Measurements from ENCODE around the gene IL17C.
"Not testable (repeated sequence)": the region's sequence is repeated elsewhere in the genome, so short reads cannot be mapped to it uniquely, and the experiment has no call there.

IL17C gene, protein sequence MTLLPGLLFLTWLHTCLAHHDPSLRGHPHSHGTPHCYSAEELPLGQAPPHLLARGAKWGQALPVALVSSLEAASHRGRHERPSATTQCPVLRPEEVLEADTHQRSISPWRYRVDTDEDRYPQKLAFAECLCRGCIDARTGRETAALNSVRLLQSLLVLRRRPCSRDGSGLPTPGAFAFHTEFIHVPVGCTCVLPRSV

DNA sequence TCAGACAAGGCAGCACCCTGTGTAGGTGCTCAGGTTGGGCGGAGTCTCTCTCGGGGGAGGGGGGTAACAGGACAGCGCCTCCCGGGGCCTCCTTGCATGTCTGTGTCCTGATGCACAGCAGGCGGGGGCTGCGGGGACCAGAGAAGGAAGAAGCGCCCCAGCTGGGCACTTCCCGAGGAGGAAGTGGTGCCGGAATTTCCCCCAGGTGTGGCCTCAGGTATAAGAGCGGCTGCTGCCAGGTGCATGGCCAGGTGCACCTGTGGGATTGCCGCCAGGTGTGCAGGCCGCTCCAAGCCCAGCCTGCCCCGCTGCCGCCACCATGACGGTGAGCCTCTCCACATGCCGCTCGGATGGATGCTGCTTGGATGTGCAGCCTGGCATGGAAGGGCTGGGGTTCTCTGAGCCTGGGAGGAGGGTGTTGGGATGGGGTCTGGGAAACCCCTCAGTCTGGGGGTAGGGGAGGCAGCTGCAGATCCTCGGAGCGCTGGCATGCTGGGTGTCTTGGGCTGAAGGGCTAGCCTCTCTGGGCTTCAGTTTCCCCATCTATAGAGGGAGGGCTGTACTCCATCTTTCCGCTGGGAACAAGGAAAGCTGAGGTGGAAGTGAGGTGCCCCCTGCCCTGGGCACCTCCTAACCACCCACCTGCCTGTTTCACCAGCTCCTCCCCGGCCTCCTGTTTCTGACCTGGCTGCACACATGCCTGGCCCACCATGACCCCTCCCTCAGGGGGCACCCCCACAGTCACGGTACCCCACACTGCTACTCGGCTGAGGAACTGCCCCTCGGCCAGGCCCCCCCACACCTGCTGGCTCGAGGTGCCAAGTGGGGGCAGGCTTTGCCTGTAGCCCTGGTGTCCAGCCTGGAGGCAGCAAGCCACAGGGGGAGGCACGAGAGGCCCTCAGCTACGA lies at the start of gene IL17C:
Gene IL17C (plus strand): TSS at position 250 of the 908 bp plus-strand sequence. CDS start 70 bp downstream, at position 320.
- no peak for DNase-seq

DNA sequence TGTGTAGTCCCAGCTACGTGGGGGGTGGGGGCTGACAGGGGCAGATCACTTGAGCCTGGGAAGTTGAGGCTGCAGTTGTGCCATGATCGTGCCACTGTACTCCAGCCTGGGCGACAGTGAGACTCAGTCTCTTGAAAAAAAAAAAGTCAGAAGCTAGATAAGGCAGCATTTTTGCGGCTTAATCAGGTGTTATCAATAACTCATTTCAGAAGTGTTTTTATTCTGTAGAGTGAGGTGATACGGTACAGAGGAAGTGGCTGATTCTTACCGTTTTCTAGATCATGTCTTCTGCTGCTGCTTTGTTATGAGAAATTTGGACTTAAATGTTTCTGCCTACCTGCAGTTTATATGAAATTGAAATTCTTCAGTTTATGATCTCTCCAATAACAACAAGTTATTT lies 49.6 kb upstream of the IL17C start:
- DNase-seq, result no peak

DNA sequence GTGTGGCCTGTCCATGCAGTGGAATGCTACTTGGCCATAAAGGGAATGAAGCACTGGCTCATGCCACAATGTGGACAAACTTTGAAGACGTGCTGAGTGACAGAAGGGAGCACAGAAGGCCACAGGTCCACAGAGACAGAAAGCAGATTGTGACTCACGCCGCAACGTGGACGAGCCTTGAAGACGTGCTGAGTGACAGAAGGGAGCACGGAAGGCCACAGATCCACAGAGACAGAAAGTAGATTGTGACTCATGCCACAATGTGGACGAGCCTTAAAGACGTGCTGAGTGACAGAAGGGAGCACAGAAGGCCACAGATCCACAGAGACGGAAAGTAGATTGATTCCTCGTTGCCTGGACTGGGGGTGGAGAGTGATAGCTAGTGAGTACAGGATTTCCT lies 48.9 kb upstream of the IL17C start:
- no peak for DNase-seq

DNA sequence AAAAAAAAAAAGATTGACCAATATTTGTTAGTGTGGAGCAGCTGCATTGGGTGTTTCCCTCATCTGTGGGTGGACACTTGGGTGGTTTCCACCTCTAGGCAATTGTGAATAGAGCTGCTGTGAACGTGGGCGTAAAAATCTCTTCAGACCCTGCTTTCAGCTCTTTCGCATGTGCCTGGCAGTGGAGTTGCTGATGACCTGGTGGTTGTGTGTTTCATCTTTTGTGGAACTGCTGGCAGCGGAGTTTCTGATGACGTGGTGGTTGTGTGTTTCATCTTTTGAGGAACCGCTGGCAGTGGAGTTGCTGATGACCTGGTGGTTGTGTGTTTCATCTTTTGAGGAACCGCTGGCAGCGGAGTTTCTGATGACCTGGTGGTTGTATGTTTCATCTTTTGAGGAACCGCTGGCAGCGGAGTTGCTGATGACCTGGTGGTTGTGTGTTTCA lies 46.8 kb upstream of the IL17C start:
- no peak for DNase-seq

DNA sequence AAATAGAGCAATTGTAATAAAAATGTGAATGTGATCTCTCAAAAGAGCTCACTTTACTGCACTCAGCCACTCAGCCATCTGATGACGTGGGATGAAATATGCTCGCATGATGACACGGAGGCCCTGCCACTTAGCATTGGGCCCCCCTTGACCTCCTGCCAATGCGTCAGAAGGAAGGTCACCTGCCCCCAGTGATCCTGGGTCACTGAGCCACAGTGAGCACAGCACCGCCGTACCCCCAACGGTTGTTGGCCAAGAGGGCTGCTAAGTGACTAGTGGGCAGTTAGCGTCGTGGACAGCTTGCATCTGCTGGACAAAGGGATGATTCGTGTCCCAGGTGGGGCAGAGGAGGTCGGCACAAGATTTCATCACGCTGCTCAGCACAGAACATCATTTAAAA lies 45.3 kb upstream of the IL17C start:
- DNase-seq, result no peak

DNA sequence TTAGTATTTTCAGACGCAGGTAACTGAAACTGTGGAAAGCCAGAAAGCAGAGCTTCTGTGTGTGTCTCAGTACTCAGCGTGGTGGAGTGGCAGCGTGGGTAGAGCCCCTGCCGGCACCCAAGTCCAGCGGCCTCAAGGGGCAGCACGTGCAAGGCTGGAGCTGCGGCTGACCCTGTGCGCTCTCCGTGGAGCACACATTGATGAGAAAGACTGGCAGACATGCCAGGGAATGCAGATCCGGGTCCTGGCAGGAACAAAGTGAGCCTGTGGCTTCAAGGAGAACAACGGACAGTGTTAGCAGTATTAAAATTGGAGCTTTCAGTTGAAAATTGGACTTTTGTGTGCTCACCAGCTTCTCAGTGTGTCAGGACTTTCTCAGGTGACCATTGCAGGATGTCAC lies 44.9 kb upstream of the IL17C start:
- no peak for DNase-seq

DNA sequence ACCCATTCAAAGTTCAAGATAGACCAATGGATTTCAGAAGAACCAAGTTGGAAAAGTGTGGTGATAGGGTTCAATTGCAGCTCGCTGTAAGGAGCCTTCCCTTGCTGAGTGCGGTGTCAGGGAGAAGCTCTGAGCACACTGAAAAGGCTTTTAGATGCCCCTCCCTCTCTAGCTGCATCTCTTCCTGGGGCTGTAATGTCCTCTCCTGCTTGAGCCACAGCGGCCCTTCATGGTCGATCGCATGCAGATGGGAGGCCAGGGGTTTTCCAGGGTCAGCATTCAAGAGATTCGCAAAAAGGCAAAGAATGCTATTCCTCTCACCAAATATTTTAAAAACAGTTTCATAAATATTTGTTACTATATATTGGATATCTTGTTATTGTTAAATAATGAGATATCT lies 44.5 kb upstream of the IL17C start:
- no peak for DNase-seq

DNA sequence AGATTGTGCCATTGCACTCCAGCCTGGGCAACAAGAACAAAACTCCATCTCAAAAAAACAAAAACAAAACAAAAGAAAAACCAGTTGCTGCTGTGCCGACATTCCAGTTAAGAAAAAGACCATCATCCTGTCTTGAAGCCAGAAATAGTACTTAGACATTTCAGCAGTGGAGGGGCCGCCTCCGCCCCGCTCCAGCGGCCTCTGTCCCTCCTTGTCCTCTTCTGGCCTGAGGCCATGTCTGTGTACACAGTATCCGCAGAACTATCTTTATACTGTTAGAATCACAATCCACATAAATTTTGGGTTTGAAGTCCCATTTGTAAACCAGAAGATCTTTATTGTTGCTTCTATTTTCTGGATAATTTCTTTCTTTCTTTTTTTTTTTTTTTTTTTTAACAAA lies 43.3 kb upstream of the IL17C start:
- DNase-seq, result no peak

DNA sequence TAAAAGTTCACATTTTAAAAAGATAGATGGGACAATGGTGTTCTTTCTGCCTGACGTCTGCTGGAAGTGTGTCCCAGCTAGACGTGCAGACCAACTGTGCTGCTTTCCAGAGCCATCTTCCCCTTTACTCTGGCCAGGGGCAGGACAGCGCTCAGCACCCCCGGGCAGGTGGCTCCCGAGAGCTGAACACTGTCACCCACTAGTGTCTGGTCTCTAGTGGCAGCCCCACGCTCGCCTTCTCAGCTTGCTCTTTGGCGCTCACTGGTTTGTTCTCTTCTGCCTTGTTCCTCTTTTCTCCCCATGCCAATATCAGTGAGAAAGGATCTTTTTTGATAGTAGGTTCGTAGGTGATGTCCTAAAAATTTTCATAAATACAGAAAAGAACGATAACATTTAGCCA lies 42.5 kb upstream of the IL17C start:
- no peak for DNase-seq

DNA sequence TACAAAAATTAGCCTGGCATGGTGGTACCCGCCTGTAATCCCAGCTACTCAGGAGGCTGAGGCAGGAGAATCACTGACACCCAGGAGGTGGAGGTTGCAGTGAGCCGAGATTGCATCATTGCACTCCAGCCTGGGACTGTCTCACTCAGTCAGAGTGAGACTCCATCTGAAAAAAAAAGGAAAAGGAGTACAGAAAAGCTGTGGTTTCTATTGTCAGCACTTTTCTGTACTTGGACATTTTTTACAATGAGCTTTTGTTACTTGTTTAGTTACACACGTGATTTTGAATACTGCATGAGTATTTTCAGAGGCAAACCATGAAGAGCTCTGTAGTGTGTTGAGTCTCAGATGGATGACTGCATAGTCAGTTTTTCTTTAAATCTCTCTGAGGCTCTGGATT lies 41.9 kb upstream of the IL17C start:
- DNase-seq, result no peak

DNA sequence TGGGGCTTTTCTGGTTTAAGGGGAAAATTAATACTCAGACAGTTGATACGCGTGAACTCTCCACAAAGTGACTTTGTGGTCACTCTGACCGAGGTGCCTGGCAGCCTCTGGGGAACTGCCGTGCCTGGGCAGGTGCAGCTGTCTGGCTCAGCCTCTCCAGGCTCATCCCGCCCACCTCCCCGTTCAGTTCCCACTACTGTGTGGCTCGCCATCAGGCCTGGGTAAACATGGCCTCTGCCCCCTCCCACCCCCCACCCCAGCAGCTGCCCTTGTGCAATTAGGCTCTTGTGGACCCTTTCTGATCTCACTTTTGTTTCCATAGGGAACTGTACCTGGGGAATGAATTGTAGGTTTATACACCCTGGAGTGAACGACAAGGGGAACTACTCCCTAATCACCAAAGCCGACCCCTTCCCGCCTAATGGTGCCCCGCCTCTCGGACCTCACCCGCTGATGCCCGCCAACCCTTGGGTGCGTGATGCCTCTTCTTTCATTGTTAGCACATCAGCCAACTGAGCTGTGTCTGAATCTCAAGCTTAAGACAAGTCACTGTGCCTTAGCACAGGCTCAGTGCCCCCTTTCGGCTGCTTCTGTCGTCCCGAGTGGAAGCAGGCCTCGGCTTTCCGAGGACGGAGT lies 40.4 kb upstream of the IL17C start:
- no peak for DNase-seq

DNA sequence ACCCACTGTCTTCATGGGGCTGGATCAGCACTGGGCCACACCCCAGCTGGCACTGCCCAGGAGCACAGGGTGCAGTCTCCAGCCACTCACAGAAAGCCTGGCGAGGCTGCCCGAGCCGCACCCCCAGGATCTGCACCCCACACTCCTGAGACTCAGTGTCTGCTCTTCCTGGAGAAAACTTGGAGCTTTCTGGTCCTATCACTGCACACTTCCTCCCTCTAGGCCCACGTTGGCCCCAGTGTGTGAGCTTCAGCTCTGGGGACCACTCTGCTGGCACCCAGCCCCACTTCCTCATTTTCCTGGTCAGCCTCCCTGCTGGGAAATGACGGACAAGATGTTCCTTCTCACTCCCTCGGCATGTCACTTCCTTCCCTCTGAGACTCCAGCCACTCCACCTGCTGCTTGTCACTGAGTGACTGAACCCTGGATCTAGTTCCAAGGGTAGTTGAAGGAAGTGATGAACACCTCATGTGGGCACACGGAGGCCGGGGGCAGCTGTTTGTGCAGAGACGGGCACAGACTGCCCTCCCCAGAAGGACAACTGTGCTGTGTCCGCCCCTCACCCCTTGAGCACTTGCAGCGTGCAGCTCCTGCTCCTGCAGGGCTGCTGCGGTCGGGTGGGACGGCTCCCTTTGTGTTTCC lies 39.2 kb upstream of the IL17C start:
- peak; percentile 59 for DNase-seq

DNA sequence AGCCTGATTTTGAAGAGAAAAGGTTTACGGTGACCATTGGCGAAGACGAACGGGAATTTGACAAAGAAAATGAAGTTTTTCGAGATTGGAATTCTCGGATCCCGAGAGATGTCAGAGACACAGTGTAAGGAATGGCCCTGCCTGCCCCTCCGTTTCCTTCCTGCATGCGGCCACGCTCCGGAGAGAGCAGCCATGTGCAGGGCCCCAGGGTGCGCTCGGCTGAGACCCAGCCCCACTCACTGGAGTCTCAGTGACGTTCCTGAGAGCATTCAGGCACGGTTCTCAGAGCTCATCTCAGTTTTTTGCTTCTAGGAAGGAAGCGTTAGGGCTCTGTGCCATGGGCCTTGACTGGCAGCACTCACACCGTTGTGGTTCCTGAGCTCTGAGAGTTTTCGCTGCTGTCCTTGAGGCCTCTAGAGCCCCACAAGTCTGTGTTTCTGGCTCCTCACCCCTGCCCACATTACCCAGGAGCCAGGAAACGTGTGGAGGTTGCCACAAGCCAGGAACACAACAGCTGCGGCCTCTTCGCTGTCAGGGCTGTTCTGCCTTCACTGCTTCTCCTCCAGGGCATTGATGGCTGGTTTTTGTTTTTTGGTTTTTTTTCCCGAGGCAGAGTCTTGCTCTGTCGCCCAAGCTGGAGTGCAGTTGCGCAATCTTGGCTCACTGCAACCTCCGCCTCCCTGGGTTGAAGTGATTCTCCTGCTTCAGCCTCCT lies 38.4 kb upstream of the IL17C start:
- no peak for DNase-seq

DNA sequence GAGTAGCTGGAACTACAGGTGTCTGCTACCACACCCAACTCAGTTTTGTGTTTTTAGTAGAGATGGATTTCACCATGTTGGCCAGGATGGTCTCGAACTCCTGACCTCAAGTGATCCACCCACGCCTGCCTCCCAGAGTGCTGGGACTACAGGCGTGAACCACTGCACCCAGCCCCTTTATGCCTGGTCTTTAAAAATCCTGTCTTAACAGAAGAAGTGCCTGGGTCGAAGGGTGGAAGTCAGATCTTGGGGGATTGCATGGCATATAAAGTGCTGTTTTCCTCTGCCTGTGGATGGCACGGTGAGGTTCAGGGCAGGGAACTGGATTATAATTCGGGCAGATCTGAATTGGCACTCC lies 37.9 kb upstream of the IL17C start:
- DNase-seq, result no peak

DNA sequence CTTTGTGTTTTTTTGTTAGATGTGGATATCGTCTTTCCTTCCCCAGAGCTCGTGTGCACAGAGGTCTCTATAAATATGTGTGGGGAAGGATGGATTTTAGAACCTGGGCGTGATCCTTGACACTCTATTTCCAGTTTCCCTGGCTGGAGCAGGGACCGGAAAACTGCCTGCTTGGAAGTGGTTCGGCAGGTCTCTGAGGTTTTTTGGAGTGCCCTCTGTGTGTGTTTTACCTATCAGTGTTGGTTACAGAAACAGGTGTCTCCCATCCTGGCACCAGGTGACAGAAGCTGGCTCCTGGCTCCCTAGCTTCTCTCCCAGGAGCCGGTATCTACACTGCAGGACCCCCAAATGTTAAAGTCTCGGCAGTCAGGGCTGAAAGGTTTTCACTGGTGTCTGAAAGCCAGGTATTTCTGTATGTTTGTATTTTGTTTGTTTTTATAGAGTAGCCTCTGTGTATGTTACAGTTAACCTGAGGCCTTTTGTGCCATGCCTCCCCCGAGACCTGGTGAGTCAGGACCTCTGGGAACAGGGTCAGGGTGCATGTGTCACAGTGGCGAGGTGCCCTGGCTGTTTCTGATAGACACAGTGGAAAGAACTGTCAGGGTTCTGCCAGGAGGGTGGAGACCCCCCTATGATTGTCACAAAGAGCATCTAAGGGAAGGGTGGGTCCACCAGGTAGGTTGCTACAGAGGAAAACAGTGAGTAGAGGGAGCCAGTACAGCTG lies 36.9 kb upstream of the IL17C start:
- DNase-seq, result no peak

DNA sequence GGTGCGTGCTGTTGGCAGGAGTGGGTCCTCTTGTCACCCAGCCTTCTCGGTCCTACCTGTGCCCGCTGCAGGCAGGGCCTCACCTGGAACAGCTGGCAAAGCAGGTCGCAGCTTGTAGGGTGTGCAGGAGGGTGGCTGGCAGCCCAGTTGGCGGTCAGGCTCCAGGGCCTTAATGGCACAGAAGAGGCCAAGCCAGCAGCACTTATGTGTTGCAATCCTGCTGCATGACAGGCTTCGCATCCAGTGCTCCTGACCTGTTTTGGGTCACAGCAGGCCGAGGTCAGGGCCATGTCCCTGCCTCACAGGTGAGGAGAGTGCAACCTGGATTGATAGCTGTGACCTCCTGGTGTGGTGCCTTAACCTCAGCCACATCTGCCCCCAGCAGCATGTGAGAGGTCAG lies 36.3 kb upstream of the IL17C start:
- DNase-seq, result no peak

DNA sequence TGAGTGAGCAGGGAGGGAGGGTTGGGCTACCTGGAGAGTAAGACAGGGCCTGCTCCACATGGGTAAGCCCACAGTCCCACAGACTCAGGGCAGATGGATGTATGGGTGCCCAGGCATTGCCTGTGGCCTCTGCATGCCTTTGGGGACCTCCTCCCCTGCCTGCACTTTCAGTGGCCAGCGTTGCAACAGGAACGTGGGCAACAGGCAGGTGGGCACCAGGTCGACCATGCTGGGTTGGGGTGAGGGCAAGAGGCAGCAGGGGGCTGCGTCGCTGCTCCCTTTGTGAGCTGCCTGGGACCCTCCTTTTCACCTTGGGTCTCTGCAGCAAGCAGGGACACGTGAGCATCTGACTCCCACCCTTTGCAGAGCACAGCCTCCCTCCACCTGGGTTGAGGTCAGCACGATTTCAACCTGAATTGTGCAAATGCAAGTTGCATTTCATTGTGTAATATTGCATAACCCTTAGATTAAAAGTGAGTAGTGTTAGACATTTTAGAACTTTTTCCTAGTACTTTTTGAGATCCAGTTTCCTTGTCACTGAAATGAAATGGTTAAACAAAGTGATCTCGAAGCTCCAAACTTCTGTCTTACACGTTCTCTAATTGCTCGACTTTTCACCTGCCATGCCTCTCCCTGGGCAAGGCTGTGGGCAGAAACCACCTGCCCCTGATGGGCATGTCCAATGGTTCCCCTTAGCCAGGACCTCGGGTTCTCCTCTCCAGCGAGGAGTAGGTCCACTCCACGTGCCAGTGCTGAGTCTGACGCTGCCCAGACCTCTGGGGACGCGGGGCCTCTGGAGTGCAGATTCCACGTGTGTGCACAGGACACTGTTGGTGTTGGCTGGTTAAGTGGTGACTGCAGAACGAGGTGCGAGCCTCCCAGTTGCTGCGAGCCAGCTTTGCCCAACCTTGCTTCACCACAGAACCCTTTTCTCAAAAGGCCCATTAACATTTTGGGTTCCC lies 32.9 kb upstream of the IL17C start:
- no peak for DNase-seq

DNA sequence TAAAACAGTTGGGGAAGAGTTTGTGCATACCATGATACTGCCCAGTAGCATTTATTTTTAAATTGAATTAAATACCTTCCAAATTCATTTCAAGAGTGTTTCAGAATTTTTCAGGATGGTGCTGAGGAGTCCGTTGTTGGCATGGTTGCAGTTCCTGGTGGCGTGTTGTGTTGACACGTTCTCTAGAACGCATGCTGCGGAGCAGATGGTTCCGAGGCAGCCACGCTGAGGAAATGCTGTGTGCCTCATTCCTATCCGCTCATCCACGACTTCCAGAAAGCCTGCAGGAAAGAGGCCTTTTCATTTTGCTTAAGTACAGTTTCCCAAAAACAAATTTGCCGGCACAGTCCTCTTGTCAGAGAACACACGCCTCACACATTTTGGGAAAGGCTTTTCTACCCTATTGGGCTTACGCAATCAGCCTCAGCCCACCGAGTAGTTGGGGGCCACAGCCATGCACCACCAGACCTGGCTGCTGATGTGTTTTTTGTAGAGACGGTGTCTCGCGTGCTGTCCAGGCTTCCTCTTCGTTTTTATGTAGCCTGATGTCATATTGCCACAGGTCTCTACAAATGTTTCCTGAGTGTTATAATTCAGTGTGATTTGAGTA lies 32.1 kb upstream of the IL17C start:
- no peak for DNase-seq

DNA sequence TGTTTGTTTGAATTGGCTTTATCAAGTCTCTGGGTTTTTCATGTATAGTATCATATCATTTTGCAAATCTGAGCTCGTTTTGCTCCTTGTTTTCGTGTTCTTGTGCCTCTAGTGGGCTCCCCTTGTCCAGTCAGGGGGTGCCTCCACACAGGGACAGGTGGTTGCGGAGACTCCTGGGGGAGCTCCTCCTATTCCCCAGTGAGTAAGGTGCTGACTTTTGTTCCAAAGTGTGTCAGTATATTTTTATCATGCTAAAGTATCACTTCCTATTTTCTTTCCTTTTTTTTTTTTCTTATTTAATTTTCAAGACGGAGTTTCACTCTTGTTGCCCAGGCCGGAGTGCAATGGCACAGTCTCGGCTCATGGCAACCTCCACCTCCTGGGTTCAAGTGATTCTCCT lies 30.3 kb upstream of the IL17C start:
- no peak for DNase-seq

DNA sequence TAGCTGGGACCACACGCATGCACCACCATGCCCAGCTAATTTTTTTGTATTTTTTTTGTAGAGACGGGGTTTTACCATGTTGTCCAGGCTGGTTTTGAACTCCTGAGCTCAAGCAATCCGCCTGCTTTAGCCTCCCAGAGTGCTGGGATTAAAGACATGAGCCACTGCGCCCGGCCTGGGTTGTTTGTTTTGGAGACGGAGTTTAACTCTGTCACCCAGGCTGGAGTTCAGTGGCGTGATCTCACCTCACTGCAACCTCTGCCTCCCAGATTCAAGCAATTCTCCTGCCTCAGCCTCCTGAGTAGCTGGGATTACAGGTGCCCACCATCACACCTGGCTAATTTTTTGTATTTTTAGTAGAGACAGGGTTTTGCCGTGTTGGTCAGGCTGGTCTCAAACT lies 28.9 kb upstream of the IL17C start:
- DNase-seq, result not testable (repeated sequence)

DNA sequence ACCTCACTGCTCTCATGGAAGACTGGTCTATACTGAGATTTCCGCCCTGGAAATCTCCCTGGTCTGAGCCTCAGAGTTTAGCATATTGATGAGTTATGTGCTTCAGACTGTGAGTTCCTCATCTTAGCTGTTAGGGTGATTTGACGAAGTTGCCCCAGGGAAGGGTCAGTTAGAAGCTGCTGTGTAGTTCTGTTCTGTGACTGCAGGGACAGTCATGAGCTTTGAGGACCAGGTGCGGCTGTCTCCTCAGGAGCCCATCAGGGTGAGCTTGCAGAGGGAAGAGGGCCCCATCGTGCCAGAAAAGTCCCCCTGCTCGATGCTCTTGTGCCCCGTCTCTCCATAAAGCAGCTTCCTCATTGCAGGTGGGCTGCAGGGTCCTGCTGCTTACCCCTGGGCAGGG lies 28.3 kb upstream of the IL17C start:
- no peak for DNase-seq

Measured in right hindlimb (tissue), 1 donor.